OCI-LY3 (cell line): ENCODE results near the gene TUBB4B.

Experiments
- CTCF ChIP-seq: fragments of 200-600, 300-600 bp; sonication (generic); IDR thresholded peaks from 2 replicates; pipeline ENCODE4 v1.5.1; 2014; ENCODE audit warnings: antibody characterized with exemption, low read length, low read depth
- EZH2phosphoT487 ChIP-seq: fragments of 200-600 bp; shearing (Covaris generic); IDR thresholded peaks from 2 replicates; pipeline ENCODE4 v1.6.1; 2018; ENCODE audit warnings: antibody characterized with exemption, mixed run types, low read depth

- TF ChIP-seq CTCF (no peak), EZH2phosphoT487 (no peak)
Observed at GRCh38 chr9:137217276-137218211, 23.5 kb upstream of the TUBB4B start.
